H1 (cell line): ENCODE data around the gene CACNA2D3. TPM values are rescaled to one million over a fixed set of nuclear protein-coding genes. Genes with fewer than 3 reads are reported as not detected.
A peak's percentile ranks its signal among the peaks of the same experiment; 100 is the strongest.

Experiments
- CTCF ChIA-PET: fragments of 300-600 bp; sonication (Branson Sonifier 250); formaldehyde crosslinking; loops from one replicate; lab custom pipeline; 2021; ENCODE audit not compliant: partially characterized antibody; lab: Charles Lee
- POLR2A ChIA-PET: fragments of 300-600 bp; sonication (Branson Sonifier 250); formaldehyde crosslinking; loops from one replicate; lab custom pipeline; 2021; ENCODE audit warnings: inconsistent platforms; ENCODE audit not compliant: partially characterized antibody; lab: Charles Lee
- DNase-seq, 2 experiments: peaks; one replicate each; pipeline versions ENCODE4 v3.0.0 to v3.0.0-alpha.2; 2010 to 2022; ENCODE audit warnings: low spot score in 2 of 2, low read depth in 1 of 2, mixed read lengths in 1 of 2
- FAIRE-seq: peaks from 2 replicates; lab custom pipeline; 2011; peaks lifted over from hg19 to GRCh38; lab: Jason Lieb, UNC
- H2AFZ ChIP-seq: 2 replicates; pipeline ENCODE4 v1.8.1; 2012; ENCODE audit warnings: low read length, inconsistent platforms
- H2AK5ac ChIP-seq: 2 replicates; pipeline ENCODE4 v1.6.1; 2013; ENCODE audit warnings: low read depth, low read length
- H2BK120ac ChIP-seq: replicated peaks from 2 replicates; pipeline ENCODE3; 2013; ENCODE audit warnings: low read depth, low read length, inconsistent platforms
- H2BK12ac ChIP-seq: 2 replicates; pipeline ENCODE4 v1.6.1; 2013; ENCODE audit warnings: low read depth, low read length
- H2BK15ac ChIP-seq: 2 replicates; pipeline ENCODE4 v1.6.1; 2013; ENCODE audit warnings: low read length
- H2BK20ac ChIP-seq: 2 replicates; pipeline ENCODE4 v1.6.1; 2013; ENCODE audit warnings: low read length
- H2BK5ac ChIP-seq: 2 replicates; pipeline ENCODE4 v1.6.1; 2013; ENCODE audit warnings: low read depth, low read length
- H3K14ac ChIP-seq: 2 replicates; pipeline ENCODE4 v1.6.1; 2013; ENCODE audit warnings: inconsistent platforms; ENCODE audit not compliant: insufficient read length
- H3K18ac ChIP-seq: 2 replicates; pipeline ENCODE4 v1.6.1; 2013; ENCODE audit warnings: low read length; ENCODE audit errors: extremely low read depth
- H3K23ac ChIP-seq: 2 replicates; pipeline ENCODE4 v1.6.1; 2013; ENCODE audit warnings: inconsistent platforms; ENCODE audit not compliant: insufficient read length
- H3K23me2 ChIP-seq: 2 replicates; pipeline ENCODE4 v1.6.1; 2013; ENCODE audit warnings: low read depth, low read length
- H3K27ac ChIP-seq: 2 replicates; pipeline ENCODE4 v1.6.1; 2011; ENCODE audit warnings: low read depth, low read length, inconsistent platforms
- H3K27me3 ChIP-seq, 4 experiments: replicated peaks in 1 of 4; 1 replicate in 1 of 4; 2 replicates in 3 of 4; pipeline versions ENCODE4 v1.6.1 to v1.8.1; 2011 to 2013; ENCODE audit warnings: low read length in 3 of 4, mild to moderate bottlenecking in 3 of 4, inconsistent platforms in 2 of 4, mixed read lengths in 2 of 4, moderate library complexity in 1 of 4; ENCODE audit not compliant: control insufficient read depth in 3 of 4, insufficient read depth in 3 of 4; ENCODE audit errors: extremely low read depth in 1 of 4
- H3K36me3 ChIP-seq, 4 experiments: 2 replicates each; pipeline versions ENCODE4 v1.6.1 to v1.8.1; 2011 to 2013; ENCODE audit warnings: mild to moderate bottlenecking in 4 of 4, low read length in 3 of 4, moderate library complexity in 2 of 4, control low read depth in 1 of 4, inconsistent platforms in 1 of 4; ENCODE audit not compliant: insufficient read depth in 4 of 4, control insufficient read depth in 2 of 4
- H3K4ac ChIP-seq: replicated peaks from 2 replicates; pipeline ENCODE3; 2013; ENCODE audit warnings: low read length, low read depth, mixed read lengths, inconsistent platforms; ENCODE audit not compliant: insufficient read length
- H3K4me1 ChIP-seq, 4 experiments: replicated peaks in 1 of 4; 1 replicate in 1 of 4; 2 replicates in 3 of 4; pipeline versions ENCODE4 v1.6.1 to v1.8.1; 2011 to 2013; ENCODE audit warnings: low read length in 3 of 4, inconsistent platforms in 2 of 4, mixed read lengths in 1 of 4; ENCODE audit not compliant: insufficient read depth in 4 of 4, control insufficient read depth in 3 of 4
- H3K4me2 ChIP-seq, 2 experiments: 2 replicates each; pipeline versions ENCODE4 v1.6.1 to v1.8.1; 2011 to 2013; ENCODE audit warnings: low read depth in 2 of 2, low read length in 2 of 2, control low read depth in 1 of 2, inconsistent platforms in 1 of 2, mild to moderate bottlenecking in 1 of 2; ENCODE audit not compliant: insufficient read depth in 1 of 2
- H3K4me3 ChIP-seq, 4 experiments: fragments of 200-600, 300-600 bp in 1 of 4; sonication (generic), shearing (Covaris generic), sonication (Bioruptor Twin) in 1 of 4; 2 replicates each; pipeline versions ENCODE4 v1.5.1 to v1.8.1; 2011 to 2016; ENCODE audit warnings: low read length in 4 of 4, low read depth in 3 of 4, control low read depth in 2 of 4, inconsistent platforms in 2 of 4, mild to moderate bottlenecking in 2 of 4, mixed read lengths in 1 of 4, moderate library complexity in 1 of 4; ENCODE audit not compliant: insufficient read depth in 2 of 4; ENCODE audit errors: extremely low read depth in 1 of 4
- H3K56ac ChIP-seq: replicated peaks from 2 replicates; pipeline ENCODE3; 2013; ENCODE audit warnings: low read depth, mild to moderate bottlenecking, mixed read lengths, low read length, inconsistent platforms; ENCODE audit not compliant: insufficient read length
- H3K79me1 ChIP-seq: 2 replicates; pipeline ENCODE4 v1.6.1; 2013; ENCODE audit warnings: low read depth, low read length, control low read depth
- H3K79me2 ChIP-seq, 2 experiments: 2 replicates each; pipeline versions ENCODE4 v1.6.1 to v1.8.1; 2012 to 2013; ENCODE audit warnings: low read length in 2 of 2, mild to moderate bottlenecking in 2 of 2, inconsistent platforms in 1 of 2; ENCODE audit not compliant: insufficient read depth in 2 of 2, control insufficient read depth in 1 of 2
- H3K9ac ChIP-seq, 4 experiments: replicated peaks in 1 of 4; 1 replicate in 1 of 4; 2 replicates in 3 of 4; pipeline versions ENCODE4 v1.6.1 to v1.8.1; 2011 to 2013; ENCODE audit warnings: low read depth in 3 of 4, low read length in 3 of 4, control low read depth in 2 of 4, mild to moderate bottlenecking in 2 of 4, moderate library complexity in 2 of 4, inconsistent platforms in 1 of 4; ENCODE audit errors: extremely low read depth in 1 of 4
- H3K9me3 ChIP-seq, 2 experiments: 2 replicates each; pipeline versions ENCODE4 v1.6.1 to v1.8.1; 2012 to 2013; ENCODE audit warnings: mild to moderate bottlenecking in 2 of 2, moderate library complexity in 2 of 2, control low read depth in 1 of 2, inconsistent platforms in 1 of 2, low read depth in 1 of 2, low read length in 1 of 2, mixed read lengths in 1 of 2; ENCODE audit not compliant: insufficient read depth in 2 of 2
- H4K20me1 ChIP-seq, 2 experiments: replicated peaks in 1 of 2; 2 replicates each; pipeline versions ENCODE3 to v1.8.1; 2011 to 2013; ENCODE audit warnings: inconsistent platforms in 2 of 2, low read length in 2 of 2, mild to moderate bottlenecking in 1 of 2; ENCODE audit not compliant: insufficient read depth in 2 of 2, control insufficient read depth in 1 of 2
- H4K5ac ChIP-seq: 2 replicates; pipeline ENCODE4 v1.6.1; 2013; ENCODE audit warnings: low read length, low read depth, mixed read lengths, inconsistent platforms; ENCODE audit not compliant: insufficient read length
- H4K8ac ChIP-seq: 2 replicates; pipeline ENCODE4 v1.8.0; 2013; ENCODE audit warnings: mild to moderate bottlenecking, moderate library complexity, low read length, inconsistent platforms; ENCODE audit not compliant: insufficient read depth; ENCODE audit errors: extremely low read depth
- H4K91ac ChIP-seq: replicated peaks from 2 replicates; pipeline ENCODE3; 2013; ENCODE audit warnings: low read length, mixed read lengths, inconsistent platforms; ENCODE audit not compliant: insufficient read length
- ATF3 ChIP-seq: IDR thresholded peaks from 2 replicates; pipeline ENCODE4 v1.6.1; 2011; ENCODE audit warnings: low read depth, mild to moderate bottlenecking, low read length; ENCODE audit not compliant: insufficient read depth
- CEBPB ChIP-seq: IDR thresholded peaks from 2 replicates; pipeline ENCODE4 v1.6.1; 2012; ENCODE audit warnings: low read depth, low read length
- CHD1 ChIP-seq: IDR thresholded peaks from 2 replicates; pipeline ENCODE4 v1.6.1; 2012; ENCODE audit warnings: low read depth, low read length, improper control_type of control experiment
- CTBP2 ChIP-seq: IDR thresholded peaks from 2 replicates; pipeline ENCODE4 v1.7.0; 2011; ENCODE audit warnings: borderline replicate concordance, mild to moderate bottlenecking, moderate library complexity, mixed read lengths, low read length; ENCODE audit not compliant: insufficient read depth, insufficient read length
- E2F6 ChIP-seq: IDR thresholded peaks from 2 replicates; pipeline ENCODE4 v1.6.1; 2012; ENCODE audit warnings: inconsistent platforms
- EP300 ChIP-seq, 2 experiments: IDR thresholded peaks; 1 replicate in 1 of 2; 2 replicates in 1 of 2; pipeline ENCODE4 v1.6.1; 2011 to 2012; ENCODE audit warnings: low read depth in 2 of 2, low read length in 2 of 2, mild to moderate bottlenecking in 2 of 2, borderline replicate concordance in 1 of 2, inconsistent platforms in 1 of 2, moderate library complexity in 1 of 2
- JUND ChIP-seq: IDR thresholded peaks from 2 replicates; pipeline ENCODE4 v1.6.1; 2011; ENCODE audit warnings: mild to moderate bottlenecking, improper control_type of control experiment, low read length
- NANOG ChIP-seq: IDR thresholded peaks from 2 replicates; pipeline ENCODE4 v1.6.1; 2011; ENCODE audit warnings: low read length, low read depth, mild to moderate bottlenecking, inconsistent platforms; ENCODE audit not compliant: insufficient read depth, poor library complexity, severe bottlenecking
- SIX5 ChIP-seq: IDR thresholded peaks from 2 replicates; pipeline ENCODE4 v1.6.1; 2011; ENCODE audit warnings: mild to moderate bottlenecking, low read depth, low read length
- SUZ12 ChIP-seq: fragments of 200-600 bp; sonication (generic); IDR thresholded peaks from 2 replicates; pipeline ENCODE4 v1.6.1; 2012; ENCODE audit warnings: mild to moderate bottlenecking, inconsistent platforms, low read length, moderate library complexity, mixed read lengths
- TBP ChIP-seq: IDR thresholded peaks from 2 replicates; pipeline ENCODE4 v1.6.1; 2011; ENCODE audit warnings: low read depth, low read length, improper control_type of control experiment
- YY1 ChIP-seq: IDR thresholded peaks from 2 replicates; pipeline ENCODE4 v1.6.1; 2011; ENCODE audit warnings: low read depth, mild to moderate bottlenecking, low read length
- WGBS, 2 experiments: shearing (Covaris generic) in 1 of 2; methylation state at CpG; one replicate each; pipeline versions ENCODE4 v1.1.6 to v1.1.7; 2013 to 2015; ENCODE audit warnings: low lambda C conversion rate in 2 of 2, mixed read lengths in 2 of 2, inconsistent platforms in 1 of 2, low coverage in 1 of 2, missing lambda C conversion rate in 1 of 2; ENCODE audit not compliant: insufficient replicate concordance in 2 of 2, insufficient coverage in 1 of 2, insufficient read length in 1 of 2; ENCODE audit errors: extremely low coverage in 1 of 2, missing lambda C conversion rate in 1 of 2; 5-methylcytosine and 5-hydroxymethylcytosine counted together
- polyA plus RNA-seq, 7 experiments: library from polyadenylated mRNA; depleted of rRNA in 3 of 7; stranded (reverse) in 5 of 7; unstranded in 2 of 7; fragments of >200 nt in 5 of 7; fragments of 200-250 nt in 2 of 7; gene quantifications; 1 replicate in 5 of 7; 2 replicates in 1 of 7; 4 replicates in 1 of 7; pipeline versions ENCODE4 v1.2.1 to v1.2.3, GENCODE V29; 2011 to 2013; ENCODE audit warnings: missing spikeins in 2 of 7, mixed read lengths in 2 of 7
- total RNA-seq: library from RNA; stranded (reverse); fragmentation: NEBNext Ultra II Directional; extraction: Animal tissue kit (Norgen Biotek cat#: 25700); gene quantifications from 2 replicates; pipeline ENCODE4 v1.2.1, GENCODE V29; 2021

Gene CACNA2D3
- total and polyA plus RNA-seq, 2 of the 8 experiments (the other 6 are each of a cell fraction or from before 2014, with no cell fraction given), result 1.5 to 1.8 TPM

- TF ChIP-seq CHD1, result no peak
- TF ChIP-seq SUZ12, result no peak
- TF ChIP-seq CEBPB, result no peak
- TF ChIP-seq SIX5, result no peak
- TF ChIP-seq YY1, result no peak
- no peak for TF ChIP-seq ATF3
- TF ChIP-seq NANOG, result no peak
- no peak for TF ChIP-seq EP300 (IDR thresholded peaks at IDR 0.05; ENCODE audit: borderline replicate concordance in 1 of 2, low read depth in 2 of 2, low read length in 2 of 2)
- TF ChIP-seq TBP, result no peak
- no peak for TF ChIP-seq E2F6
- no peak for TF ChIP-seq JUND
- no peak for TF ChIP-seq CTBP2
- TF ChIP-seq, all 59 proteins: peak for 0
- Histone ChIP-seq H3K23me2 (no peaks in the 10 kb centered on the region), H3K27me3 (no peaks in the 10 kb centered on the region; a peak in 1 of 7 replicates), H2BK20ac (no peak overlapping the region), H3K18ac (no peak overlapping the region), H3K79me1 (no peaks in the 10 kb centered on the region), H2BK15ac (no peak overlapping the region), H3K79me2 (no peaks in the 10 kb centered on the region), H4K8ac (no peak overlapping the region), H3K14ac (no peak overlapping the region), H3K9ac (no peak overlapping the region), H2BK120ac (no peak overlapping the region), H2AK5ac (no peak overlapping the region), H4K20me1 (no peaks in the 10 kb centered on the region), H3K4me3 (no peak overlapping the region), H2BK5ac (no peak overlapping the region), H3K4me1 (peaks cover 0 to 3% (median 2%) of the 10 kb centered on the region in 4 experiments; a peak in 1 of 7 replicates), H3K4me2 (no peak overlapping the region), H3K9me3 (no peaks in the 10 kb centered on the region), H3K36me3 (no peaks in the 10 kb centered on the region), H3K27ac (no peak overlapping the region), H4K91ac (no peak overlapping the region), H3K56ac (no peak overlapping the region), H2BK12ac (no peak overlapping the region), H3K23ac (no peak overlapping the region), H3K4ac (no peak overlapping the region), H2AFZ (0 out of 2 replicates have a peak overlapping the region, but pooled peaks have one; percentile 19), H4K5ac (no peak overlapping the region)
- ChIA-PET CTCF (no interaction called here), POLR2A (no interaction called here)
- WGBS, 2 experiments, result 92% methylated on average over 5 of the region's 5 CpGs; no CpG with 5 or more reads in 1 of the 2 experiments
- DNase-seq (no peak), FAIRE-seq (no peak)
Observed at GRCh38 chr3:54202054-54202453, 79.7 kb downstream of the CACNA2D3 start.
